HG02571 (cell line): ENCODE measurements around the gene TNRC6C.
A peak's percentile ranks its signal among the peaks of the same experiment; 100 is the strongest.
"Not testable (repeated sequence)": the region's sequence is repeated elsewhere in the genome, so short reads cannot be mapped to it uniquely, and the experiment has no call there.

Experiments used
- ATAC-seq: cut with Tn5 transposase; IDR thresholded peaks from one replicate; pipeline ENCODE4 v1.9.1; 2021; ENCODE audit warnings: mild to moderate bottlenecking, moderate library complexity; ENCODE audit not compliant: unreplicated experiment

The TNRC6C gene

DNA sequence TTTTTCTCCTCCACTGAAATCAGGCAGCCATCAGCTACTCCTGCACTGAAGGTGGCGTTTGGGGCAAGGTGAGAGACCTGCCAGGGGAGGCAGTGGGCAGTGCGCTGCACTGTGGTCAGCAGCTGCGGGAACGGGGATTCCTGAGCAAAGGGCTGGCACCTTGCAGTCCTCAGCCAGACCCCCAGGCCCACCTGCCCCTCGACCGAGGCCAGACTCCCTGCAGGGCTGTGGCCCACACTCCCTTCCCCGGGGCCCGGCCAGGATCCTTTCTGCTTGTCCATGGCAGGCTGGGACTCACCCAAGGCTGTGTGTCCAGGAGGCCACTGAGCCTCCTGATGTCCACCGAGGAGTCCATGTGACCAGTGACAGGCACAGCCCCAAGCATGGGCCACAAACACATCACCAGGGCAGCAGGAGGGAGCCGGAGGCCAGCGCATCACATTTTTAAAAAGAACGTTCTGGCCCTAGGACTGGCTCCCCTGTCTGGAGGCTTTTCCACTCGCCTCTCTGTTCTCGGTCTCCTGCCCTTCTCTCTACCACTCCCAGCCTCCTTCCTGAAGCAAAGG, 28.5 kb upstream of the TNRC6C start:
- no peak for ATAC-seq

DNA sequence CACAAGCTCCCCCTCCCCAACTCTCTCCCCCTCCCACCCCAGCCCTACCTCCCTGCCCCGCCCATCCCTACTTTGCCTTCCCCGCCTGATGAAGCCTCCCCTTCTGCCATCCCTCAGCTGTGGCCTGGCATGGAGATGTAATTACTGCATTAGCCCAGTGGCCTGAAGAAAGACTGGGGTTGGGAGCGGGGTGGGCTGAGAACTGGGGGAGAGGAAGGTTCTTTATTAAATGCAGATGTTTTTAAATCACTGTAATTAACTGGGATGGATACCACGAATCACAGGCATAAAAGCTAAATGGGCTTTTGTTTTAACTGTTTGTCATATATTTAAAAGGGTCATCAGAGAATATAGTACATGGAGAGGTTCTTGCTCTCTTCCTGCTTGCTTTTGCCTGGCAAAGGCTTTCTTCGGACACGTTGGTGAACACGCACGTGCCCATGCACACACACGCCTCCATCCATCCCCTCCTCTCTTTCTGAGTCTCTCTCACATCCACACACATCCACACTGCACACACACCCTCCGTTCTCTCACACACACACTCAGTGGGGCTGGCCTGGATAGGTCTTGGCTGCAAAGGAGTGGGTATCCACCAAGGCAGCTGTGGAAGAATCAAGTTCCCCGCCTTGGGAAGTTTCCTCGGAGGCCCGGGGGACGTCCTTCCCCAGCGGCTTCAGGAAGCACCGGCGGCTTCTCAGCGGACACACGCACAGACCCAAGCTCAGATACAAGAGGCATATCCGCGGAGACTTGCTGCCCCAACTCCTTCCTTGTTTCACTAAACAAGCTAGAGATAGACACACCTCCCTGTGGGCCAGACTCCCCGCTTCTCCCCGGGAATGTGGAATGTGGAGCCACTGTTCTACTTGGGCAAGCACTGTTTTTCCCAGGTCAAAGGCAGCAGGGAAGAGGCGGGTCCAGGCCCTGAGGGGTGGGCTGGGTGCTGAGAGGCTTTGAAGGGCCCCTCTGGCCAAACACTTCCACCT, 27.4 kb upstream of the TNRC6C start:
- no peak for ATAC-seq

DNA sequence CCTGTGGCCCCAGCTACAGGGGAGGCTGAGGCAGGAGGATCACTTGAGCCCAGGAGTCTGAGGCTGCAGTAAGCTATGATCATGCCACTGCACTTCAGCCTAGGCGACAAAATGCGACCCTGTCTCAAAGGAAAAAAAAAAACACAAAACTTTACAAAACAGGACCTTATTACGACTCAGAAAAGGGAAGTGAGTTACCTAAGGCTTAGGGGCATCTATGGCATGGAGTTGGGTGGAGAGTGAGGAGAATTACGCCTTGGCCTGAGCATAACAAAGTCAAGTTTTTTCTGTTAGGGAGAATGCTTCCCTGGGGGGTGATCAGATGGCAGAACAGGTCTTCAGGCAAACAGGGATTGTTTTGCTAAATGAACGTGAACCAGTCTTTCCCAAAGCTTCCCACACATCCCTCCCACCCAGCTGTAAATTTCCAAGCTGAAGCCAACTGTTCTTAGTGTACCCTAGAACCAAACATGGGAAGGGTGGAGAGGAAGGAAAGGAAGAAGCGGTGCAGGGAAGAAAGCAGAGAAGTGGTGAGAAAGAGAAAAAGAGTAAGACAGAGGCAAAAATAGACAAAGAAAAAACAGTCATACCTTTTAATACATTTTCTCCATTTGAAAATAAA, 24.6 kb upstream of the TNRC6C start:
- no peak for ATAC-seq

DNA sequence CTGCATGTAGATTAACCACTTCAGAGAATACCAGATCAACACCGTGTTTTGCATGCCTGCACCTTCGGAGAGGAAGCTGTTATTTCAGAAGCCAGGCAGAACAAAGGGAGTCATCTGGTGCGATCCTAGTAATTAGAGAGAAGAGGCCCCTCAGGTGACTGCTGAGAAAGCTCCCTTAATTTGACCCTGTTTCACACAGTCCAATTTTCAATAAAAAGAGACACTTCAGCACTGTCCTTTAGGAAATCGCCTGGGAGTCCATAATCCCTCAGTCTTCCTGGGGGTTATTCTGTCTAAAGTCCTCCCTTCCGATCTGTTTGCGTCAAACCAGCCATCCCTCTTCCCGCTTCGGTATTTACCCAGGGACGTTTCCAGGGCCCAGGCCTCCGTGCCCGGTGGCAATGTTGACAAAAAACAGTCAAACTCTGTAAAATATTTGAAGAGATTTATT, 23.4 kb upstream of the TNRC6C start:
- ATAC-seq = no peak

DNA sequence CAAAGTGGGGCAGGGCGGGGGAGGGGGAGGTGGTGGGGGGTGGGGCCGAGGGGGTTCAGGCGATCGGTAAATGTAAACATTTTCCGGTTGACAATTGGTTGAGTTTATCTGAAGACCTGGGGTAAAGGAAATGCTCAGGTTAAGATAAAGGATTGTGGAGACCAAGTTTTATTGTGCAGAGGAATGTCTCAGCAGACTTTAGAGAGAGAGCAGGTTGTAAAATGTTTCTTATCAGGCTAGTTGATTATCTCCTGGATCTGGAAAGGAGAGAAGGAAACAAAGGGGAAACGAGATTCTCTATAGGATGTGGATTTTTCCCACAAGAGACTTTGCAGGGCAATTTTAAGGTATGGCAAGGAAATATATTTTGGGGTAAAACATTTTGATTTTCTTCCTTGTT, 22.8 kb upstream of the TNRC6C start:
- ATAC-seq = not testable (repeated sequence)

DNA sequence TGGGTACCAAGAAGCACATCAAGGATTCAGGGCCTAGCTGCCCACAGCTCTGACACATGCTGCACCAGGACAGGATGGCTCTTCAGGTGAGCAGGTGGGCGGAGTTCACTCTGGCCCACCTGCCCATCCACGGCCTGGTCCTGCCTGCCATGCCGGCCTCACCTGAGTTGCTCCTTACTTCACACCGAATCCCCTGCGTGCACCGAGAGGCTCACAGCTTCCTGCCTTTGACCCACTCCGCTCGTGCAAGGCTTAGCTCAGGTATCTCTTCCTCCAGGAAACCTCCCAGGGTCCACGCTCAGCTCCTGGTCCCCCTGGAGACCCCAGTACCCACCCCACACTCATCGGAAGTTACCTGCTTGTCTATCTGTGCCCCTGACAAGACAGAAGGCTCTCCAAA, 21.6 kb upstream of the TNRC6C start:
- no peak for ATAC-seq

DNA sequence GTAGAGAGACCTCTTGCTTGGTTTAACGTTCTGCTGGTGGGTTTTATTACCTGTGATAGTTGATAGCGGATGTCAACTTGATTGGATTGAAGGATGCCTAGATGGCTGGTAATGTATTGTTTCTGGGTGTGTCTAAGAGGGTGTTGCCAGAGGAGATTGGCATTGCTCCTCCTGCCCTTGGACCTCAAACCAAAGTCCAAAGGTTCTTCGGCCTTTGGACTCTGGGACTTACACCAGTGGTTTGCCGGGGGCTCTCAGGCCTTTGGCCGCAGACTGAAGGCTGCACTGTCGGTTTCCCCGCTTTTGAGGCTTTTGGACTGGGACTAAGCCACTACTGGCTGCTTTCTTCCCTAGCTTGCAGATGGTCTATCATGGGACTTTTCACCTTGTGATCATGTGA, 17.5 kb upstream of the TNRC6C start:
- ATAC-seq = no peak

DNA sequence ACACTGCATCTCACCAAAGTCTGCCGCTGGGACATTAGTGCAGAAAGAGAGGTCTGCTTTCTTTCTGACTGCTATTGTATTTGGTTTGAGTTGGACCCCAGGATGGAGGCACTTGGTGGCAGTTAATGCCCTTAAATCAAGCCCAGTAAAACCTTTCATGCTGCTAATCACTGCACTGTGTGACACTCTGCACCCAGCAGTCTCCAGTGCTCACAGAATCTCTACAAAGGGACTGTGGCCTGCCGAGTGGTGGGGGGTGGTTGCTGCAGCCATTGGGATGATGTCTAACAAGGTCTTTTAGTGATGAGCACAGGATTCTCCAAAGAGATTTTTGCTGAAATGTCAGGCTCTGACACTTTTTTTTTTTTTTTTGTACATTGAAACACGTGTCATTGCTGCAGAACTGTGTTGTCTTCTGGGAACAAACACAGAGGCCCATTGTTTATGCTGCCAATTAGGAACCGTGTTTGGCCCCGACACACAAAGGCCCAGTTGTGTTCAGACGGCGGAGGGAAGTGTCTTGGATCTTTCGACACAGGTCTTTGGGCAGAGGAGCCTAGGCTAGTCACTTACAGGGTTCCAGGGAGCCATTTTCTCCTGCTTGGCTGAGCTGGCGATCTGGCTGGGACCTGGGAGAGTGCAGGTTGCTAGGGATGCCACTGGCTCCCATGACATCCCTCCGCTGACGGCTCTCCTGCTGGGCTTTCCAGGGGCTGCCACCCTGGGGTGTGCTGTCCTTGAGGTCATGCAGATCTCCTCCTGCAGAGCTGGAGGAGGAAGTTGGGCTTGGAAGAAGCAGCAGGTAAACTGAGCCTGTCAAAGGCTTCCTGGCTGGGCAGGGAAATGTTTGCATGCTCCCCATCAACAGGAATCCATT, 16.2 kb upstream of the TNRC6C start:
- no peak for ATAC-seq

DNA sequence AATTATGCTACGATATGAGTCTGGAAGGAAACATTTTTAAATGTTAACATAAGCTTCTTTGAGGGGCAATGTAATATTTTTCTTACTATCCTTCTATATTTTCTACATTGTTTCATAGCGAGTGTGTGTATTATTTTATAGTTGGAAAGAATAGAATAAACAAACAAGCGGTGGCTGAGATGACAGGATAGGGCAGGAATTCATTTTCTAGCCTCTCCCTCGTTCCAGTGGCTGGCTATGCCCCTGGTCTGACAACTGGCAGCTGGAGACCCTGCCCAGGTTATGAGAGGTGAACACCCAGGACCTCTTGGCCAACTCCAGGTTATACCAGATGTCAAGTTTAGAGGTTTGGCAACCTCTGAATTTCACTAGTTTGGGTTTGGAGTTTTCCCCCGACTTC, 14.5 kb upstream of the TNRC6C start:
- ATAC-seq = no peak

DNA sequence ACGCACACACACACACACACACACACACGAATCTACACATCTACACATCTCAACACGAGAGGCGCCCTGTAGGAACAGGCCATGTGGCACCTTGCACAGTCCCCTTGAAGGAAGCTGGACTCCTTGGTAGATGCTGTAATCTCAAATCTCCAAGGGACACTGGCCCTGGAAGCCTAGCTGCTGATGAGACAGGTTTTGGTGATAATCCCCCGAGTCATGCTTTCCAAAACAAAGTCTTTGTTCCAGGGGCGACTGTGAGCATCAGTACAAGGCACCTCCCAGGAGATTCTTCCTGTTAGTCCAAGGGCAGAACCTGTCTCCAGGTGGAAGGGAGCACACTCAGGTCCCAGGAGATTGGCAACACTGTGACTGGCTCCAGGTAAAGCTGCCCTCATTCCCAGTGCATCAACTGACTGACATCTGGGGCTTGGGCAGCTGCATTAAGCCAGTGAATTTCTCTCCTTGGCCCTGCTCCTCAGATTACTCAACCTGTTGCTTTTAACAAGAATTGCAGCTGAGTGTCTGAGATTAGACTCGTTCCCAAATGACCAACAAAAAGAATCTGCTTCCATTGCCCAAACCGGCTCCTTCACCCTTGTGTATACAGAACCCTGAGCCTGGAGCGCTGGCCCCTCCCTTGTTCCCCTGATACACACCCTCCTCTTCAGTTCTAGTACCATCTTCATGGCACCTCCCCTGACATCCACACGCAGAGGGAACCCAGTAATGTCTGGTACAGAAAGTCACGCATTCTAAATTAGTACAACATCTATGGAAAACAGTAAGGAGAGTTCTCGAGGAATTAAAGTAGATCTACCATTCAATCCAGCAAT, 13.9 kb upstream of the TNRC6C start:
- ATAC-seq = no peak

DNA sequence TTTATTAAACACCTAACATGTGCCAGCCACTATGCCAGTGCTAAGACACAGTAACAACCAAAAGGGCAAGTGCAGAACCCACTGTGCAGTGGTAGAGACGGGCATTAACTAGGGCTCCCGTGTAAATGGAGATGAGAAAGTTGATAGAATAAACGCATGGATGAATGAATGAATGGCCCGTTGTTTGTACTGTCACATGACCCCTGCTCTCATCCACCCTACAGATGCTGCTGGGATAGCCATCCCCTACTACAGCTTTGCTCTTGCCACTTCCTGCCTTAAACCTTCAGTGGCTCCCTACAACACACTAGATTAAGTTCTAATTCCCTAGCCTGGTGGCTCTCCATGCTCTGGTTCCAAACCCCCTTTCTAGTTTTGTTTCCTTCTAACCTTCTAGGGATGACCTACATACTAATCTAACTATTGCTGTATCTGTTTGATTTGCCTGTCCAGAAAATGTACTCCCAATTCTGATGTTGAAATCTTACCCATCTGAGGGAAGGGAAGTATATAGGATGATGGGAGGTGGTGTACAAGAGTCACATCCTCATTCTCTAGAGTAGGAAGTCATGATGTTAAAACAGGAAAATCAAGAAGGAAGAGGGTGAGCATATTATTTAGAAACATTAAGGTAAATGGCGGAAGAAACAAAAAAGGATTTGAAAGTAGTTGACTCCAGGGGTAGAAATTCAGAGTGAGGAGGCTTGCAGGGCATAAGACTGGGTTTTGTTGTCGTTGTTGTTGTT, 11.4 kb upstream of the TNRC6C start:
- no peak for ATAC-seq

DNA sequence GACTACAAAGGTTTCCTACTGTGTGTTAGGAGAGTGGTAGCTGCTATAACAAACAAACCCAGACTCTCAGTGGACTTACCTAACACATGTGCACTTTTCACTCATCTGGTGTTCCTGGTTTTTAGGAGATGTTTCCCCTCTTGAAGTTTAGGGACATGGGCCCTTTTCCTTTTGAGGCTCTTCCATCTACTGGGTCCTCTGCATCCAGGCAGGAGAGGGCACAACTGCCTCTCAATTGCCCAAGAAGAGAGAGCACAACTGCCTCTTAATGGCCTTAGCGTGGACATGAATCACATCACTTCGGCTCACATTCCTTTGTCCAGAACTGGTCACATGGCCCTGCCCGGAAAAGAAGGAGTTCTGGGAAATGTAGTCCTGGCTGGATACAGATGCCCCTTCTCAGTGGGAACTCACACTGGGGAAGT, 9.8 kb upstream of the TNRC6C start:
- no peak for ATAC-seq

DNA sequence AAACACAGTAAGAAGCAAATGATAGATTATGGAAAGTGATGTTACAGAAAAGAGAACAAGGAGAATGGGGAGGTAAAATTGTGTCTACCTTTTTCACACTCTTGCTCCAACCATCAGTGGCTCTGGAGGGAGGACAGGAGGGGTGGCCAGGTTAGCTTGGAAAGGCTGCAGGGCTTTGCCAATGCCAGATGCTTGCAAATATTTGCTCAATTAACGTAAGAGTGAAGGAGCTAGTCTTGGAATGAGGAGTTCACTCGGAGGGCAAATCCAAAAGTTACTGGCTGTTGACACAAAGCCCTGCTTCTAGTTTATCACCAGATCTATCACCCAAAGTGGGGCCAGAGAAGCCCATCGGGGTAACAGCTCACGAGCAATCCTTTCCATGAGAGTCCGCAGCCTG, 7.4 kb upstream of the TNRC6C start:
- ATAC-seq = no peak

DNA sequence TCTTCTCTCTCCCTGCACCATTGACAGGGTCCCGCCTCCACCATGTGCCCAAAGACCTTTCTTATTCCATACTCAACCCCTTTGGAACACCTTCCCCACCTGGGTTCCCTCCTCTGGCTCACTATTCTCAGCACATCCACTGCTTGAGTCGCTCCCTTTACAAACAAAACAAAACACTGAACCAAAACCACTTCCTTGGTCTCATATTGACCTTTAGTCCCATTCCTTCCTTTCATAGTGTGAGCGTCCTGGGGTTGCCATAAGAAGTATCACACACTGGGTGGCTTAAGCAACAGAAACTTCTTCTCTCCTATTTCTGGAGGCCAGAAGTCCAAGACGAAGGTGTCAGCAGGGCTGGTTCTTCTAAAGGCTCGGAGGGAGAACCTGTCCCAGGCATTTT, 6.1 kb upstream of the TNRC6C start:
- ATAC-seq = no peak

DNA sequence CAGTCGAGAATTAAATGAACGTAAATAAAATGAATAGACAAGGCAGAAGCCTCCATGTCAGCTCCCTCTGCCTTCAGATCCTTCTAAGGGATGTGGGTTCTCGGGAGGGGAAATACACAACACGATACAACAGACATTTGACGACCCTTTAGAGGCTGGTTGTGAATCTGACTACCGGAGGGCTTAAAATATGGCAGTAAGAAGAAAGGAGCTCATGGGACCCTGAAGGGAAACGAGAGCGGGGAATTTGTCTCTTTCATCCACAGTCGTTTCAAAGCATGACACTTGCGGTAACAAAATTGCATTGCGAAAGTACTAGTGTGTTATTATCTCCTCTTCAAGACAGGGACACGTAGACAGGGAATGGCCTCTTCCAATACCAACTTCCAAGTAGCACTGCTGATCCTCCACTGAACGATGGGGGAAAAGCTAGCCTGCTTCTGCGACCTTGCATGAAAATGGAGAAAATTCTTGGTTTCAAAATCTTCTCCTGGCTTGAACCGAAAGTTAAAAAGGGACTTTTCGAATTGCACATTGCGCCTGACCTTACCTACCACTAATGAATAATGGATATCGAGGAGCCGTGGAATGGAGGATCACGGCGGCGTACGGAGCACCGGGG, 1.2 kb upstream of the TNRC6C start:
- no peak for ATAC-seq

DNA sequence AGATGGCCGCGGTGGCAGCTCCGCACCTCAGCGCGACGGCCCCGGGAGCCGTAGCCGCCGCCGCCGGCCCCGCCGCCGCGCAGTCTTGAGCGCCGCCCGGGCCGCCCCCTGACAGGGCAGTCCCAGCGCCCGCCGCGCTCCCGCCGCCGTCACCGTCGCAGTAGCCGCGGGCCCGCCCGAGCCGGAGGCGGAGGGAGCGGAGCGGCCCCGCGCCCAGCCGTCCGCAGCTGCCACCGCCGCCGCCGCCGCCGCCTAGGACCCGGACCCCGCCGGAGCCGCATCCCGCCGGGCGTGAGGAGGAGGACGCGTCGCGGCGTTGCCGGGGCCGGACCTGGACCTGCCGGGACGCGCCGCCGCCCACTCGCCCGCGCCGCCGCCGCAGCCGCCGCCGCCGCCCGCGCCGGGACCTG, 218 bp downstream of the TNRC6C start:
- ATAC-seq = peak; percentile 4

DNA sequence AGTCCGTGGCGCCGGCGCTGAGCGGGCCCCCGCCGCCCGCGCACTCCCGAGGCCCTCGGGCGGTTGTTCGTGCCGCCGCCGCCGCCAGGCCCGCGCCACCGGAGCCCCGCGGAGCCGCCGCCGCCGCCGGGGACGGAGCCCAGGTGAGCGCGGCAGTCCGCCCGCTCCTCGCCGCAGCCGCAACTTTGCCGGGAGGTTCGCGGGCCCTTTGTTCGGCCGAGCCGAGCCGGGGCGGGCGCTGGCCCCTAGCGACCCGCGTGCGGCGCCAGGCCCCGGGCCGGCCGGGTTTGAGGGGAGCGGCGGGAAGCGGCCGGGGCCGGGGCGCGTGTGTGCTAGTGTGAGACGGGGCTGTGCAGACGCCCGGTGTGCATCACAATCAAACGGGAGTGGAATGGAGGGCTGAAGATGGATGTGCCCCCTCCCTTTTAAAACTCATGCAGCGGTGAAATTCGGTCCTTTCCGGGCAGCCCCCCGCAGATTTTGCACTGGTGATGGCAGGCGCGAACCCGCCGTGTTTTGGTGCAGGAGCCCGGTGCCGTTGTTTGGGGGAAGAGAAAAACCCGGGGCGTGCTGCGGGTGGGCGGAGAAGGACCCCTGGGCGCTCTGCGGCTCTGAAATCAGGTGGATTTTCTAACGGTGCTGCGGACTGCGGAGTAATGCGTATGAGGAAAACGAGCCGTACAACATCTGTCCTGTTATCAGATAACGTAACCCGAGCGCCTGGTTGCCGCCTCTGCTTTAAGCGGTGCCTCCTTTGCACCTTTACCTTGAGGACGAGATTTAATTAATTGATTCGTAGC, 823 bp downstream of the TNRC6C start:
- ATAC-seq = no peak

DNA sequence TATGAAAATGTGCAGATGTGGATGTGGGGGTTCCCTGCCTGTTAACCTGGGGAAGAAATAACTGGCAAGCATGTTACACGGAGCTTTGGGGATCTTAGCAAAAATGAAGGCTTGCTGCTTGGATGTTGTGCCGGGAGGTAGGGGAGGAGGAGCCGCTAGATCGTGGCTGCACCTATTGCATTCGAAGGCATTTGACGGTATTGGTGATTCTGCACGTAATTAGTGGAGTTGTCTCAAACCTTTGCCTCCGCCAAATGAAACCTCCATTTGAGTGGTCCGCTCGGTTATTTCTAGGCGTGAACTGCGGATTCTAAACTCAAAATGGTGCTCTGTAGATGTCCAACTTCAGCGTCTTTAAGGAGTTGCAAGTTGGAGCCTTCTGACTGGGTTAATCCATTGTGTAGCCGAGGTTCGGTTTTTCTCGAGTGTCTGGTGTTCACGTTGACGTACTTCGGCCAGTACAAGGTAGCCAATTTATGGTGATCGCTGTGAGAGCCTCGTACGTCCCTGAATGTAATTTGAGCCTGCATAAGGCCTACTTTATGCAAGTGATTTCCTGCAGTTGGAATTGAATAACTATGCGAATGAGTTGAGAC, 1.5 kb downstream of the TNRC6C start:
- no peak for ATAC-seq
